Right lobe of liver (tissue), 6 donors: Measurements from ENCODE around the gene DIP2C. TPM values are rescaled to one million over a fixed set of nuclear protein-coding genes. Genes with fewer than 3 reads are reported as not detected.

Experiments used
- ATAC-seq, 4 donors: fragments of 200-7000 bp; cut with Tn5 transposase; one replicate each; pipeline ENCODE4 v1.9.1; 2020; ENCODE audit warnings: mild to moderate bottlenecking in 4 of 4, moderate library complexity in 4 of 4
- DNase-seq, 3 donors: peaks; one replicate each; pipeline ENCODE4 v3.0.0-alpha.2; 2020
- H3K27ac ChIP-seq, 3 donors: fragments of 200-600 bp; one replicate each; pipeline ENCODE4 v1.8.0; 2022
- H3K27me3 ChIP-seq, 2 donors: fragments of 200-600 bp; one replicate each; pipeline ENCODE4 v1.8.0; 2022
- H3K36me3 ChIP-seq, 4 donors: fragments of 200-600 bp; sonication (generic) in 1 of 4; one replicate each; pipeline versions ENCODE4 v1.5.1 to v1.8.0; 2017 to 2022; ENCODE audit warnings: control low read depth in 1 of 4
- H3K4me1 ChIP-seq, 4 donors: fragments of 200-600 bp; sonication (generic) in 1 of 4; one replicate each; pipeline versions ENCODE4 v1.5.1 to v1.8.0; 2017 to 2022; ENCODE audit warnings: control low read depth in 1 of 4
- H3K4me3 ChIP-seq, 3 donors: fragments of 200-600 bp; one replicate each; pipeline ENCODE4 v1.8.0; 2022
- H3K9me3 ChIP-seq, 4 donors: fragments of 200-600 bp; sonication (generic) in 1 of 4; one replicate each; pipeline versions ENCODE4 v1.5.1 to v1.8.0; 2017 to 2022; ENCODE audit warnings: control low read depth in 1 of 4
- POLR2A ChIP-seq: fragments of 450-650 bp; IDR thresholded peaks from one replicate; pipeline ENCODE4 v1.6.1; 2017; ENCODE audit warnings: antibody characterized with exemption, mild to moderate bottlenecking
- WGBS: methylation state at CpG from one replicate; pipeline ENCODE4 v1.1.6; 2018; ENCODE audit warnings: low coverage, low lambda C conversion rate; ENCODE audit not compliant: insufficient coverage; ENCODE audit errors: missing lambda C conversion rate; 5-methylcytosine and 5-hydroxymethylcytosine counted together
- intact Hi-C, 2 donors: fragments of 100-400 bp; cut with DNase I; formaldehyde crosslinking; loops; one replicate each; pipeline versions ENCODE4 v1.11.2 to v1.14.1; 2022
- total RNA-seq, 6 experiments: library from RNA; depleted of rRNA in 2 of 6; stranded (reverse); fragments of >200 nt in 2 of 6; fragmentation: NEBNext Ultra II Directional in 3 of 6; extraction: Animal tissue kit (Norgen Biotek cat#: 25700) in 3 of 6; gene quantifications; one replicate each; pipeline versions ENCODE4 v1.1.0 to v1.2.4, GENCODE V29; 2016 to 2023
- TF ChIP-seq, protein P1 (sequence below), 4 donors: fragments of 200-600 bp in 3 of 4; fragments of 450-650 bp in 1 of 4; IDR thresholded peaks; one replicate each; pipeline versions ENCODE4 v1.5.1 to v1.8.0; 2016 to 2022; ENCODE audit warnings: antibody characterized with exemption in 4 of 4, mild to moderate bottlenecking in 2 of 4
- donor health status: DM: no; HTN: yes; CAD: no.
- donor health status: DM: no; HTN: no; CAD: no.
- donor health status: DM: no; HTN: no; CAD: no.
- donor health status: DM: no; HTN: yes; CAD: no.
- donor health status: DM: no; HTN: yes; CAD: no.

The DIP2C gene
- total RNA-seq, 6 experiments from 2014 or later = 8.0 to 13.5 (median 11.7) TPM

DNA sequence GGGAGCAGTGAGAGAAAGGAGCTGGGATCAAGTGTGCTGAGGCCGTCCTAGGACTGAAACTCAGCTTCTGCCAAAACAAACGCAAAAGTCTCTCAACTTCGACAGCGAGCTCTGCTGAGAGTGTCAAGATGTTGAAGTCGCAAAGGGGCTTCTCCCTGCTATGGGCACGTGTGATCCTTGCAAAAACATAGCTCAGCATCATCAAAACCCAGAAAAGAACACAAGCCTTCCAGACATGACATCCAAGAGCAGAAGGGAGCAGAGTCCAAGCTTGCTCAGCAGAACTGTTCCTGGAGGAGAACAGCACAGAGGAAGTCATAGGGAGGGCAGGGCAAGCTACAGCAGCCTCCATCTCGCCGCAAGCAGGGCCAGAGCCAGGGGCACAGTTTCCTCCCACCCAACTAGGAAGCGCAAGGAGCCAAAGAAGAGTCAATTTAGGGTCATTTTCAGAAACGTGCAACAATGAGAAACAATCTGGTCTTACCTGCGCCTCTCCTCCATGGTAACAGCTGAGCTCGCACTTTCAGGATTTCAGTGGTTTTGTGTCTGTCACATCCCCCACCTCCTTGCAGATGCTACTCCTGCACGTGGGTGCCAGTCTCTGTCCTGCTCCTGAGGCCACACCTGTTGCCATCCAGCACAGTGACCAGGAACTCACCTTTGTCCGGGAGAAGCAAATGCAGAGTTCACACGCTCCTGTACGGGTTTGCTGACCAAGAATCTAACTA, 113.9 kb downstream of the DIP2C start:
- intact Hi-C loops = no loop called here
- 75% methylated on average over 13 of the region's 16 CpGs for WGBS
- Histone ChIP-seq H3K27ac (no peak overlapping the region), H3K4me3 (no peak overlapping the region), H3K9me3 (no peaks in the 10 kb centered on the region), H3K27me3 (no peaks in the 10 kb centered on the region), H3K36me3 (no peaks in the 10 kb centered on the region), H3K4me1 (peaks cover 0 to 8% (median 0%) of the 10 kb centered on the region in 4 donors)
- peak in 3 of 4 donors; percentile 32 to 59 (median 41) for ATAC-seq
- TF ChIP-seq, protein P1, sequence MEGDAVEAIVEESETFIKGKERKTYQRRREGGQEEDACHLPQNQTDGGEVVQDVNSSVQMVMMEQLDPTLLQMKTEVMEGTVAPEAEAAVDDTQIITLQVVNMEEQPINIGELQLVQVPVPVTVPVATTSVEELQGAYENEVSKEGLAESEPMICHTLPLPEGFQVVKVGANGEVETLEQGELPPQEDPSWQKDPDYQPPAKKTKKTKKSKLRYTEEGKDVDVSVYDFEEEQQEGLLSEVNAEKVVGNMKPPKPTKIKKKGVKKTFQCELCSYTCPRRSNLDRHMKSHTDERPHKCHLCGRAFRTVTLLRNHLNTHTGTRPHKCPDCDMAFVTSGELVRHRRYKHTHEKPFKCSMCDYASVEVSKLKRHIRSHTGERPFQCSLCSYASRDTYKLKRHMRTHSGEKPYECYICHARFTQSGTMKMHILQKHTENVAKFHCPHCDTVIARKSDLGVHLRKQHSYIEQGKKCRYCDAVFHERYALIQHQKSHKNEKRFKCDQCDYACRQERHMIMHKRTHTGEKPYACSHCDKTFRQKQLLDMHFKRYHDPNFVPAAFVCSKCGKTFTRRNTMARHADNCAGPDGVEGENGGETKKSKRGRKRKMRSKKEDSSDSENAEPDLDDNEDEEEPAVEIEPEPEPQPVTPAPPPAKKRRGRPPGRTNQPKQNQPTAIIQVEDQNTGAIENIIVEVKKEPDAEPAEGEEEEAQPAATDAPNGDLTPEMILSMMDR (IDR thresholded peaks at IDR 0.05) = no peak
- no peak for TF ChIP-seq POLR2A
- DNase-seq = no peak

GRCh38 chr10:572696-573095, 116.8 kb downstream of the DIP2C start:
- WGBS = 41% methylated on average over 4 of the region's 12 CpGs
- TF ChIP-seq, protein P1 (IDR thresholded peaks at IDR 0.05) = no peak
- TF ChIP-seq POLR2A = no peak
- Histone ChIP-seq H3K27ac (no peak overlapping the region), H3K4me1 (peaks cover 0 to 8% (median 0%) of the 10 kb centered on the region in 4 donors), H3K36me3 (no peaks in the 10 kb centered on the region), H3K9me3 (no peaks in the 10 kb centered on the region), H3K27me3 (no peaks in the 10 kb centered on the region), H3K4me3 (no peak overlapping the region)
- no peak for DNase-seq
- no peak for ATAC-seq
- intact Hi-C loops = no loop called here

DNA sequence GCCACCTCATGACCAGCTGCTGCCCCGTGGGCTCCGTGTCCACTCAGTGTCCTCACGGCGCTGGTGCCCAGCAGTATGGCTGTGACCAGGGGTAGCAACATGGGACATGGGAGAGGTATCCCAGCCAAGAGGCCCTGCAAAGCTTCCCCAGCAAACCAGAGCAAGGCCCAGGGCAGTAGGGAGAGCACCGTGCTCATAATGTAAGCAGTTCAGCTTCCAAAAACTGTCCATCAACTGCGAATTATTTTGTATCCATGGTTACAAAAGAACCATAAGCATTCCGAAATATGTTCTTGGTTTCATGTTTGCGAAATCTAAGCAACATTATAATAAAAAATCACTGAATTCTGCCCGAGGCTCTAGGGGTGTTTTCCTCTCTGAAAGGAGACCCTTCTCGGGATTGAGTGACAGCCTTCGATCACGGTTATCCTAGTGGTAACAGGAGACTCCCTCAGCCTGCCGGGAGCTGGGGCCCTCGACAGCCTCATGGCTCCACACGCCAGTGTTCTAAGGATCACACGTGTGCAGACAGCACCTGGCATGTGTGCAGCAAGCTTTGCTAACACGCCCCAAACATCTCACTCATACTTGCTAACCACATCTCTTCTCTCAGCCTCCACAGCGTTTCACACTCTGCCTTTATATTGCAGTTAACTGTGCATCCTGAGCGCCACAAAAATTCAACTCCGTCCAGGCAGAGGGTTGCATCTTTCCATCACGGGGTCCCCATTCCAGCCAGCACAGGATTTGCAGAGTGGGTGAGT, 117.6 kb downstream of the DIP2C start:
- no peaks in the 10 kb centered on the region for H3K36me3 ChIP-seq
- no peaks in the 10 kb centered on the region for H3K27me3 ChIP-seq
- DNase-seq (no peak), ATAC-seq (no peak)
- TF ChIP-seq, protein P1 (IDR thresholded peaks at IDR 0.05) = no peak
- TF ChIP-seq POLR2A = no peak
- H3K9me3 ChIP-seq = no peaks in the 10 kb centered on the region
- no peak overlapping the region for H3K27ac ChIP-seq
- no peak overlapping the region for H3K4me3 ChIP-seq
- intact Hi-C loops = no loop called here
- WGBS = 85% methylated on average over 14 of the region's 21 CpGs
- H3K4me1 ChIP-seq = peaks cover 0 to 8% (median 0%) of the 10 kb centered on the region in 4 donors

GRCh38 chr10:571166-571565, 118.3 kb downstream of the DIP2C start:
- TF ChIP-seq, protein P1 (IDR thresholded peaks at IDR 0.05) = no peak
- TF ChIP-seq POLR2A = no peak
- DNase-seq = no peak
- no peak overlapping the region for H3K27ac ChIP-seq
- peaks cover 0 to 8% (median 0%) of the 10 kb centered on the region in 4 donors for H3K4me1 ChIP-seq
- H3K4me3 ChIP-seq = no peak overlapping the region
- no peaks in the 10 kb centered on the region for H3K36me3 ChIP-seq
- no peak for ATAC-seq
- no peaks in the 10 kb centered on the region for H3K27me3 ChIP-seq
- no peaks in the 10 kb centered on the region for H3K9me3 ChIP-seq
- 100% methylated on average over 1 of the region's 13 CpGs for WGBS
- intact Hi-C loops = no loop called here
